ENCODE data around the gene OTOF.

GRCh38 chr2:26429779-26430578 lies 47.9 kb downstream of the OTOF start:
- TF ChIP-seq, protein P1, sequence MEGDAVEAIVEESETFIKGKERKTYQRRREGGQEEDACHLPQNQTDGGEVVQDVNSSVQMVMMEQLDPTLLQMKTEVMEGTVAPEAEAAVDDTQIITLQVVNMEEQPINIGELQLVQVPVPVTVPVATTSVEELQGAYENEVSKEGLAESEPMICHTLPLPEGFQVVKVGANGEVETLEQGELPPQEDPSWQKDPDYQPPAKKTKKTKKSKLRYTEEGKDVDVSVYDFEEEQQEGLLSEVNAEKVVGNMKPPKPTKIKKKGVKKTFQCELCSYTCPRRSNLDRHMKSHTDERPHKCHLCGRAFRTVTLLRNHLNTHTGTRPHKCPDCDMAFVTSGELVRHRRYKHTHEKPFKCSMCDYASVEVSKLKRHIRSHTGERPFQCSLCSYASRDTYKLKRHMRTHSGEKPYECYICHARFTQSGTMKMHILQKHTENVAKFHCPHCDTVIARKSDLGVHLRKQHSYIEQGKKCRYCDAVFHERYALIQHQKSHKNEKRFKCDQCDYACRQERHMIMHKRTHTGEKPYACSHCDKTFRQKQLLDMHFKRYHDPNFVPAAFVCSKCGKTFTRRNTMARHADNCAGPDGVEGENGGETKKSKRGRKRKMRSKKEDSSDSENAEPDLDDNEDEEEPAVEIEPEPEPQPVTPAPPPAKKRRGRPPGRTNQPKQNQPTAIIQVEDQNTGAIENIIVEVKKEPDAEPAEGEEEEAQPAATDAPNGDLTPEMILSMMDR (IDR thresholded peaks at IDR 0.05) = no peak
- TF ChIP-seq POLR2A (IDR thresholded peaks at IDR 0.05) = no peak
